ENCODE data around the gene RNF145. TPM values are rescaled to one million over a fixed set of nuclear protein-coding genes. Genes with fewer than 3 reads are reported as not detected.
A peak's percentile ranks its signal among the peaks of the same experiment; 100 is the strongest.

The RNF145 gene, protein sequence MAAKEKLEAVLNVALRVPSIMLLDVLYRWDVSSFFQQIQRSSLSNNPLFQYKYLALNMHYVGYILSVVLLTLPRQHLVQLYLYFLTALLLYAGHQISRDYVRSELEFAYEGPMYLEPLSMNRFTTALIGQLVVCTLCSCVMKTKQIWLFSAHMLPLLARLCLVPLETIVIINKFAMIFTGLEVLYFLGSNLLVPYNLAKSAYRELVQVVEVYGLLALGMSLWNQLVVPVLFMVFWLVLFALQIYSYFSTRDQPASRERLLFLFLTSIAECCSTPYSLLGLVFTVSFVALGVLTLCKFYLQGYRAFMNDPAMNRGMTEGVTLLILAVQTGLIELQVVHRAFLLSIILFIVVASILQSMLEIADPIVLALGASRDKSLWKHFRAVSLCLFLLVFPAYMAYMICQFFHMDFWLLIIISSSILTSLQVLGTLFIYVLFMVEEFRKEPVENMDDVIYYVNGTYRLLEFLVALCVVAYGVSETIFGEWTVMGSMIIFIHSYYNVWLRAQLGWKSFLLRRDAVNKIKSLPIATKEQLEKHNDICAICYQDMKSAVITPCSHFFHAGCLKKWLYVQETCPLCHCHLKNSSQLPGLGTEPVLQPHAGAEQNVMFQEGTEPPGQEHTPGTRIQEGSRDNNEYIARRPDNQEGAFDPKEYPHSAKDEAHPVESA
- total RNA-seq, result 100 to 1,000 TPM; 102 to 107 TPM

GRCh38 chr5:159209438-159210209, at the start of gene RNF145:
Gene RNF145, minus strand, starts transcription at chr5:159209553. Its CDS starts 5,936 bp downstream, at chr5:159203617.
- ATAC-seq (ENCODE audit: low read depth), result peak; percentile 76
- no peaks in the 10 kb centered on the region for H3K27me3 Mint-ChIP-seq
- POLR2A ChIA-PET, result no interaction called here

GRCh38 chr5:159258361-159258760, 49.0 kb upstream of the RNF145 start:
- H3K9me3 Mint-ChIP-seq, result no peaks in the 10 kb centered on the region
- H3K27me3 Mint-ChIP-seq, result peaks cover 12% of the 10 kb centered on the region
- no peak for ATAC-seq (ENCODE audit: low read depth)
- peaks cover 6% of the 10 kb centered on the region for H3K36me3 Mint-ChIP-seq
- no peak overlapping the region for H3K4me3 Mint-ChIP-seq
- no peak for DNase-seq
- H3K27ac Mint-ChIP-seq, result no peak overlapping the region
- POLR2A ChIA-PET, result no interaction called here
- H3K4me1 Mint-ChIP-seq, result peaks cover 12% of the 10 kb centered on the region

More at GRCh38 chr5:159209438-159210209, at the start of gene RNF145:
- peaks cover 41% of the 10 kb centered on the region for H3K4me1 Mint-ChIP-seq
- H3K9me3 Mint-ChIP-seq, result no peaks in the 10 kb centered on the region
- peaks cover 15% of the 10 kb centered on the region for H3K36me3 Mint-ChIP-seq
- H3K27ac Mint-ChIP-seq, result peak within 1 kb of the TSS; percentile 98
- H3K4me3 Mint-ChIP-seq, result peak within 1 kb of the TSS; percentile 88
- DNase-seq, result peak; percentile 93

DNA sequence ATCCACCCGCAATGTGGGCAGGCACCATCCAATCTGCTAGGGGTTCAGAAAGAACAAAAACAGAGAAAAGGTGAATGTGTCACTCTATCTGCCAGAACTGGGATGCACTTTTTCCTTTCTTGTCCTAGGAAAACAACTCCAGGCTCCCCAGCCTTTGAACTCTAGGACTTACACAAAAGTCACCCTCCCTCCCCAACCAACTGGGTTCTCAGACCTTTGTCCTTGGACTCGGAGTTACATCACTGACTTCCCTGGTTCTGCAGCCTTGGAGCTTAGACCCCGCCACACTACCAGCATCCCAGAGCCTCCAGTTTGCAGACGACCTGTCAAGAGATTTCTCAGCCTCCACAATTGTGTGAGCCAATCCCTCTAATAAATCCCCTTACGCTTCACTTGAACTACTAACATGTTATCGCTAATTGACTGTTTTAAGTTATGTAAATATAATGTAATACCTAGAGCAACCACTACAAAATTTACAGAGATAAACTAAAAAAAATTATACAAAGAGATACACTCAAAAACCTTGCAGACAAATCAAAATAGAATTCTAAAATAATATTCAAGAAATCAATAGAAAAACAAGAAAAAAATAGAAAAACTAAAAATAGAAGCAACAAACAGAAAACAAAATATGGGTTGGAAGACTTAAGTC, 48.4 kb upstream of the RNF145 start:
- DNase-seq (no peak), ATAC-seq (ENCODE audit: low read depth) (no peak)
- H3K4me3 Mint-ChIP-seq, result no peak overlapping the region
- POLR2A ChIA-PET, result no interaction called here
- H3K36me3 Mint-ChIP-seq, result peaks cover 6% of the 10 kb centered on the region
- H3K9me3 Mint-ChIP-seq, result no peaks in the 10 kb centered on the region
- no peak overlapping the region for H3K27ac Mint-ChIP-seq
- peaks cover 12% of the 10 kb centered on the region for H3K4me1 Mint-ChIP-seq
- H3K27me3 Mint-ChIP-seq, result peaks cover 12% of the 10 kb centered on the region

DNA sequence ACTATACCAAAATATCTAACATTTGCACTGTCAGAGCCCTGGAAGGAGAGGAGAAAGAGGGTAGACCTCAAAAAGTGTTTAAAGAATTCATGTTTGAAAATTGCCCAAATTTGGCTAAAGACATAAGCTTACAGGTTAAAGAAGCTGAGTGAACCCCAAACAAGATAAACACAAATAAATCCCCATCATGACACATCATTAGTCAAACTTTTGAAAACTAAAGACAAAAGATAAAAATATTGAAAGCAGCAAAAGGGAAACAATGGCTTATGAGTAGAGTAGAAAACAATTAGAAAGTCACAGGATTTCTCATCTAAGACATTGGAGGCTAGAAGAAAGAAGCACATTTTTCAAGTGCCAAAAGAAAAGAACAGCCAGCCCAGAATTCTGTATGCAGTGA, 47.7 kb upstream of the RNF145 start:
- Mint-ChIP-seq H3K4me3 (no peak overlapping the region), H3K36me3 (peaks cover 4% of the 10 kb centered on the region), H3K9me3 (no peaks in the 10 kb centered on the region), H3K27me3 (peaks cover 12% of the 10 kb centered on the region), H3K4me1 (peaks cover 9% of the 10 kb centered on the region), H3K27ac (no peak overlapping the region)
- DNase-seq, result no peak
- POLR2A ChIA-PET, result no interaction called here
- ATAC-seq (ENCODE audit: low read depth), result no peak

GRCh38 chr5:159252195-159252594, 42.8 kb upstream of the RNF145 start:
- H3K9me3 Mint-ChIP-seq, result no peaks in the 10 kb centered on the region
- H3K4me1 Mint-ChIP-seq, result no peaks in the 10 kb centered on the region
- H3K27me3 Mint-ChIP-seq, result peaks cover 13% of the 10 kb centered on the region
- H3K27ac Mint-ChIP-seq, result no peak overlapping the region
- DNase-seq (no peak), ATAC-seq (ENCODE audit: low read depth) (no peak)
- no peak overlapping the region for H3K4me3 Mint-ChIP-seq
- H3K36me3 Mint-ChIP-seq, result peaks cover 2% of the 10 kb centered on the region
- POLR2A ChIA-PET, result no interaction called here

DNA sequence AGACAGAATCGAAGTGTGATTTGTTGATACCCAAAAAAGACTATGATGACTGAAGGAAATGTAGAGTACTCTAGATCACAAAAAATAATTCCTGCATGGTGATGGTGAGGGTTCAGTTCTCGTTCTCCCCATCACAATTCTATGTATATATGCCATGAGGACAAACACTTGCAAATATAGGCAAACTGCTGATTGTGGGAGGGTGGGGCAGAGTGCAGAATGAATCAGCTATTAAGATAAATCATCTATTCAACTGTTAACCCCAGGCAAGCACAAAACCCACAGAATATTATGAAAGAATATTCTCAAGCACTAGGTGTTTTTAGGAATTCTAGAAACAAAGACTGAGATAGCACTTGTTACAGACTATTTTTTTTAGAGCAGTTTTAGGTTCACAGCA, 39.8 kb upstream of the RNF145 start:
- Mint-ChIP-seq H3K27ac (no peak overlapping the region), H3K4me1 (no peaks in the 10 kb centered on the region), H3K27me3 (peaks cover 8% of the 10 kb centered on the region), H3K4me3 (no peak overlapping the region), H3K9me3 (no peaks in the 10 kb centered on the region), H3K36me3 (no peaks in the 10 kb centered on the region)
- POLR2A ChIA-PET, result no interaction called here
- ATAC-seq (ENCODE audit: low read depth) (no peak), DNase-seq (no peak)

GRCh38 chr5:159244890-159245289, 35.5 kb upstream of the RNF145 start:
- H3K27ac Mint-ChIP-seq, result no peak overlapping the region
- peaks cover 6% of the 10 kb centered on the region for H3K27me3 Mint-ChIP-seq
- no peak for ATAC-seq (ENCODE audit: low read depth)
- peaks cover 10% of the 10 kb centered on the region for H3K4me1 Mint-ChIP-seq
- H3K4me3 Mint-ChIP-seq, result no peak overlapping the region
- H3K9me3 Mint-ChIP-seq, result no peaks in the 10 kb centered on the region
- POLR2A ChIA-PET, result no interaction called here
- H3K36me3 Mint-ChIP-seq, result peaks cover 1% of the 10 kb centered on the region
- DNase-seq, result no peak

- ATAC-seq (ENCODE audit: low read depth) (no peak), DNase-seq (no peak)
- H3K4me1 Mint-ChIP-seq, result peaks cover 10% of the 10 kb centered on the region
- no peaks in the 10 kb centered on the region for H3K9me3 Mint-ChIP-seq
- peaks cover 1% of the 10 kb centered on the region for H3K36me3 Mint-ChIP-seq
- no peak overlapping the region for H3K27ac Mint-ChIP-seq
- POLR2A ChIA-PET, result no interaction called here
- no peak overlapping the region for H3K4me3 Mint-ChIP-seq
- H3K27me3 Mint-ChIP-seq, result peaks cover 9% of the 10 kb centered on the region
Observed at GRCh38 chr5:159244163-159244562, 34.8 kb upstream of the RNF145 start.

- POLR2A ChIA-PET, result interaction anchor here (1.4 kb wide), 1 partner anchor 19 kb away, joined by 4 read pairs; no protein-coding TSS in a partner anchor
- Mint-ChIP-seq H3K36me3 (peaks cover 1% of the 10 kb centered on the region), H3K27me3 (peaks cover 5% of the 10 kb centered on the region), H3K27ac (no peak overlapping the region), H3K4me1 (peaks cover 10% of the 10 kb centered on the region), H3K9me3 (no peaks in the 10 kb centered on the region), H3K4me3 (no peak overlapping the region)
- ATAC-seq (ENCODE audit: low read depth) (no peak), DNase-seq (no peak)
Observed at GRCh38 chr5:159243385-159243784, 34.0 kb upstream of the RNF145 start.

DNA sequence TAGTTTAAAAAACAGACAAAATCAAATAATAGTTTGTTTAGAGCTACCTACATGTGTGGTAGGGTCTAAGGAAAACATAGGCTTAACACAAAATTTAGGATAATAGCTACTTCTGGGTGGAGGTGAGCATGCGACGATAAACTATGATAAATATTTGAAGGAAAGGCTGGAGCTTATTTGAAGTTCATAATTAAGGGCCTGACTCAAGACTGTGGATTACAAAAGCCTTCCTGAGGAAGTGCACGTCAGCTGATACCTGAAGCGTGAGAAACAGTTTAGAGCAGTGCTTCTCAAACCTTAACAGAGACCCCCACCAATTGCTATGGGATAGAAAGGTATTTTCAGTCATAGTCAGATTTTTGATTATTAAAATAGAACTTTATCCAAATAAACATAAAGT, 33.3 kb upstream of the RNF145 start:
- POLR2A ChIA-PET, result interaction anchor here (1.4 kb wide), 1 partner anchor 20 kb away, joined by 4 read pairs; no protein-coding TSS in a partner anchor
- Mint-ChIP-seq H3K4me3 (no peak overlapping the region), H3K27me3 (peaks cover 2% of the 10 kb centered on the region), H3K27ac (no peak overlapping the region), H3K36me3 (peaks cover 1% of the 10 kb centered on the region), H3K9me3 (no peaks in the 10 kb centered on the region), H3K4me1 (peaks cover 10% of the 10 kb centered on the region)
- DNase-seq (no peak), ATAC-seq (ENCODE audit: low read depth) (no peak)

DNA sequence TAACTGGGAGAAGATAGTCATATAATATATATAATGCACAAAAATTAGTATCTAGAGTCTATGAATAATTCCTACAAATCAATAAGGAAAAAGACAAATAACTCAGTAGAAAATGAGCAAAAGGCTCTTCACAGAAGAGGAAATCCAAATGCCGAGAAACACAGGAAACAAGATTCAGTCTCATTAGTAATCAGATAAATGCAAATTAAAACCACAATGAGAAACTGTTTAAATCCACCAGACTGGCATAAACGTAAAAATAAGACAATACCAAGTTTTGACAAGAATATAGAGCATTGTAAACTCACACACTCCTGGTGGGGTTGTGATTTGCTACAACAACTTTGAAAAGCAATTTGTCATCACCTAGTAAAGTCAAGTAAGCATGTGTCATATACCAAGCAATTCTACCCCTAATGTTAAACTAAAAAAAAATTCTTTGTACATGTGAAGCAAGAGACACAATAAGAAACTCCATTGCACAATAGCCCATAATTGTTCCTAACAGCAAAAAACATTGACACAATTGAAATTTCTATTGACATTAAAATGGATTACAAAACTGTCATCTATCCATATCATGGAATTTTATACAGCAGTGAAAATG, 32.7 kb upstream of the RNF145 start:
- Mint-ChIP-seq H3K27me3 (peaks cover 2% of the 10 kb centered on the region), H3K9me3 (no peaks in the 10 kb centered on the region), H3K4me3 (no peak overlapping the region), H3K36me3 (peaks cover 1% of the 10 kb centered on the region), H3K27ac (no peak overlapping the region), H3K4me1 (peaks cover 10% of the 10 kb centered on the region)
- ATAC-seq (ENCODE audit: low read depth) (no peak), DNase-seq (no peak)
- POLR2A ChIA-PET, result no interaction called here

DNA sequence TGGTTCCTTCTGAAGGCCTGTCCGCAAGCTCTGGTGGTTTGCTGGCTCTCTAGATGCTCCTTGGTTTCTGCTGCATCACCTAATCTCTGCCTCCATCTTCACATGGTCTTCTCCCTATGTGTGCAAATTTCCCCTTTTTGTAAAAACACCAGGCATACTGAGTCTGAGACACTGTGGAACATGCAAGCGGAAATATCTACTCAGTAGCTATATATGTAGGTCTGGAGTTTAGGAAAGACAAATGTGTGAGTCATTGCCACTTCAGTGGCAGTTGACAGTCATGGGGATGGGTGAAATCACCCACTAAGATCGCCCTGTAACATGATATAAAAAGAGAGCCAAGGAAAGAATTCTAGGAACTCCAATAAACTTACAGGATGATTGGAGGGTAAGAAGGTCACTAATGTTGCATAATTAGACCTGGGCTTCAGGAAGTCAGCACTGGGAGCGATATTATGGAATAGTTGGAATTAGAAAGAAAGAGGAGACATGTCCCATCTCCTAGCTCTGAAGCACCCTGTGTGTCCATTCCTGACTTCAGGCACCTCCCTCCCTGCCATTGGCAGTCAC, 31.0 kb upstream of the RNF145 start:
- no peak overlapping the region for H3K4me3 Mint-ChIP-seq
- H3K9me3 Mint-ChIP-seq, result no peaks in the 10 kb centered on the region
- DNase-seq (no peak), ATAC-seq (ENCODE audit: low read depth) (no peak)
- peaks cover 1% of the 10 kb centered on the region for H3K36me3 Mint-ChIP-seq
- H3K27me3 Mint-ChIP-seq, result peaks cover 2% of the 10 kb centered on the region
- peaks cover 10% of the 10 kb centered on the region for H3K4me1 Mint-ChIP-seq
- POLR2A ChIA-PET, result no interaction called here
- no peak overlapping the region for H3K27ac Mint-ChIP-seq

All from activated naive CD8-positive, alpha-beta T cell treated with anti-CD3 and anti-CD28 coated beads, Interleukin-2, amount 10 ng/mL, durations not matched to agents 7 days and 5 days (primary cell).